Activated B cell treated with CpG ODN at 0.5 μM for 24 hours (primary cell): ENCODE results near the gene UPF1. TPM values are rescaled to one million over a fixed set of nuclear protein-coding genes. Genes with fewer than 3 reads are reported as not detected.

Experiments used
- ATAC-seq: fragments of 200-7000 bp; cut with Tn5 transposase; one replicate; pipeline ENCODE4 v1.10.0; 2021; ENCODE audit warnings: low read depth, mild to moderate bottlenecking, moderate library complexity
- CTCF ChIA-PET: fragments of 350-600 bp; sonication (Branson Sonifier 250); formaldehyde crosslinking; loops from one replicate; lab custom pipeline; 2021; ENCODE audit warnings: antibody characterized with exemption; lab: Charles Lee
- POLR2A ChIA-PET: fragments of 350-600 bp; sonication (Branson Sonifier 250); formaldehyde crosslinking; loops from one replicate; lab custom pipeline; 2021; ENCODE audit warnings: antibody characterized with exemption; lab: Charles Lee
- DNase-seq: peaks from one replicate; pipeline ENCODE4 v3.0.0; 2022
- H3K27ac Mint-ChIP-seq: one replicate; pipeline ENCODE4 v1.8.0; 2020; ENCODE audit warnings: mixed read lengths
- H3K27me3 Mint-ChIP-seq: one replicate; pipeline ENCODE4 v1.8.0; 2021; ENCODE audit warnings: mixed read lengths
- H3K36me3 Mint-ChIP-seq: one replicate; pipeline ENCODE4 v1.8.0; 2021; ENCODE audit warnings: low read depth, mixed read lengths
- H3K4me1 Mint-ChIP-seq: one replicate; pipeline ENCODE4 v1.8.0; 2021; ENCODE audit warnings: mixed read lengths
- H3K4me3 Mint-ChIP-seq: one replicate; pipeline ENCODE4 v1.8.0; 2020; ENCODE audit warnings: mild to moderate bottlenecking, mixed read lengths
- H3K9me3 Mint-ChIP-seq: one replicate; pipeline ENCODE4 v1.8.0; 2020; ENCODE audit warnings: mixed read lengths
- CTCF ChIP-seq: fragments of 200-600 bp; IDR thresholded peaks from one replicate; pipeline ENCODE4 v1.8.0; 2022; ENCODE audit warnings: antibody characterized with exemption, mild to moderate bottlenecking
- intact Hi-C: fragments of 100-400 bp; cut with micrococcal nuclease; formaldehyde crosslinking; loops from one replicate; pipeline ENCODE4 v1.15.1; 2024
- total RNA-seq: library from RNA; stranded (reverse); gene quantifications from 2 replicates; pipeline ENCODE4 v1.2.3, GENCODE V29; 2022

The UPF1 gene
- total RNA-seq, 1 donor from 2014 or later, result 107 TPM

DNA sequence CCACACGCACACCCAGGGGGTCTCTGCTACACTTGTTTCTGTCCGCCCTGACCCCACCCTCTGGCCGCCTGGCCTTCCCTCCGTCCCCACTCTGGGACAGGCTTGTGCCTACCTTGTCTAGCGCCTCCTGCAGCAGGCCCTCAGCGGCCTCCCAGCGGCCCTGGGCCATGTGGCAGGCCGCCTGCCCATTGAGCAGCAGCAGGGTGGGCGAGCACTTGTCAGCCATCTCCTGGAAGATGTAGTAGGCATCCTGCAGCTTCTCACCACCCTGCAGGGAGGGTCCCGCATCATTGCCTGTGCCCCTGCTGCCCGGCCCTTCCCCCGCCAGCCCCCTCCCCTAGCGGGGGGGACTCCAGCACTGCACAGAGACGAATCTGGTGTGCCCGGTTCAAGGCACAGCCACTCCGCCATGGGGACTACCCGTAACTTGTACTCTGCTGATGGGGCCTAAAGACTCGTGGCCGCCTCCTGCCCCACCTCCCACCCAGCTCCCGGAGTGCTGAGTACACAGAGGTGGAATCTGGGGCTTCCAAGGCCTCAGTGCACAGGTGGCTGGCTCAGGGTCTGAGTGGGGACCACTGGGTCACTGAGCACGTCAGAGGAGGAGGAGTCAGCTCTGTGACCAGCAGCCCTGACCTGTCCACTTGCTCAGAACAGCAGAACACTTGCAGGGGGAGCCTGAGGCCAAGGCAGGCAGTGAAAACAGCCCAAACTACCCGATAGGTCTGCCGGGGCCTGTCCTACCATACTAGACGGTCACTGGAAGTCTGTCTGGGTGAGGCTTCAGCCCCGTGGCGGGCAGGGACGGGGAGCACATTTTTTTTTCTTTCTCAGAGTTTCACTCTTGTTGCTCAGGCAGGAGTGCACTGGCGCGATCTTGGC, 71.6 kb downstream of the UPF1 start:
- H3K27me3 Mint-ChIP-seq, result no peaks in the 10 kb centered on the region
- no peak overlapping the region for H3K4me3 Mint-ChIP-seq
- no peak for ATAC-seq
- TF ChIP-seq CTCF, result no peak
- DNase-seq, result no peak
- intact Hi-C loops, result no loop called here
- ChIA-PET CTCF (no interaction called here), POLR2A (no interaction called here)
- H3K27ac Mint-ChIP-seq, result no peak overlapping the region
- H3K9me3 Mint-ChIP-seq, result no peaks in the 10 kb centered on the region
- no peaks in the 10 kb centered on the region for H3K4me1 Mint-ChIP-seq
- peaks cover 53% of the 10 kb centered on the region for H3K36me3 Mint-ChIP-seq

DNA sequence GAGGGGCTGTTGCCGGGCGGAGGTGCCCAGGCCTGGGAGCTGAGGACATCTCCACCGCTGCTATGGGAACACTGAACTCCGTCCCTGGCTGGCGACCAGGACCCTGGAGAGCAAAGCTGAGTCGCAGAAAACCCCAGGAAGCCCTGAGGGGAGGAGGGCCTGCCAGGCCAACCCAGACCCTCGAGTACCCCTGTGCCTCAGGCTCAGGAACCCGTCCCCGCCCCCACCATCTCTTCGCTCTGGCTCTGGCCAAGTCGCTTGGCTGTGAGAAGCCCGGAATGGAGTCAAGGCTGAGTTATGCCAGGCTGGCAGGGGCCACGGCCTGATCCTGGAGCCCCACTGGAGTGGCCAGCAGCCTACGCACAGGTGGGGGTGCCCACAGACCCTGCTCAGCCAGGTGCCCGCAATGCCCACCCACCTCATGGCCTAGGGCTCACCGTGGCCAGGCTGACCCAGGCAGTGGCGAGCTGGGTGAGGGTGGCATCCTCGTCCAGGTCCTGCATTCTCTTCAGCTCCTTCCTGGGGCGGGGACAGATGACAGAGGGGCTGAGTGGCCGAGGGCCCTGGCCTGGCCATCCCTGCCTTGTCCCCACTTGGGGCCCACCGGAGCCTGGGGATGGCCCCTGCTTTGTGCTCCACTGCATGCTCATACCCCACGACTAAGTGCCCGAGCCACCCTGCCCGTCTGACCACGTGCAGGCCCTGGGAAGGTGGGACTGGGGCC, 72.7 kb downstream of the UPF1 start:
- Mint-ChIP-seq H3K4me3 (no peak overlapping the region), H3K27me3 (no peaks in the 10 kb centered on the region), H3K4me1 (no peaks in the 10 kb centered on the region), H3K27ac (no peak overlapping the region), H3K9me3 (no peaks in the 10 kb centered on the region), H3K36me3 (peaks cover 52% of the 10 kb centered on the region)
- intact Hi-C loops, result no loop called here
- DNase-seq (no peak), ATAC-seq (no peak)
- POLR2A ChIA-PET, result no interaction called here
- TF ChIP-seq CTCF, result no peak
- CTCF ChIA-PET, result no interaction called here

DNA sequence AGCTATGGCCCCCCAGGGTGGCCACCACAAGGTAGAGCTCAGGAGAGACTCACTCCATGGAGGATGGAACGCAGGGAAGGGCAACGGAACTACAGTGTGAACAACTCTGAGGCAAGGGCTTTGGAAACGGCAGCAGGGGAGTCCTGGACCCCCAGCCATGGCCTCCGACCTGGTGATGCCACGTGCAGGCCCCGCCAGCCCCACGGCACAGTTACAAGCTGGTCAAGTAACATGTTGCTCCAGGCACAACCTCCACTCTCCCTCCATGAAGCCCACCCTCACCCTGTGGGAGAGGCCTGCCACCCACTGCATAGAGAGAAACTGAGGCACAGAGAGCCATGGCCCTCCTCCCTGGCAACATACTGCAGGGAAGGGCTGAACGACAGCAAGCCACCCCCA, 73.3 kb downstream of the UPF1 start:
- CTCF ChIA-PET, result no interaction called here
- H3K4me3 Mint-ChIP-seq, result no peak overlapping the region
- no peaks in the 10 kb centered on the region for H3K9me3 Mint-ChIP-seq
- POLR2A ChIA-PET, result no interaction called here
- peaks cover 50% of the 10 kb centered on the region for H3K36me3 Mint-ChIP-seq
- intact Hi-C loops, result no loop called here
- H3K27me3 Mint-ChIP-seq, result no peaks in the 10 kb centered on the region
- no peak for ATAC-seq
- DNase-seq, result no peak
- no peak overlapping the region for H3K27ac Mint-ChIP-seq
- TF ChIP-seq CTCF, result no peak
- H3K4me1 Mint-ChIP-seq, result no peaks in the 10 kb centered on the region

DNA sequence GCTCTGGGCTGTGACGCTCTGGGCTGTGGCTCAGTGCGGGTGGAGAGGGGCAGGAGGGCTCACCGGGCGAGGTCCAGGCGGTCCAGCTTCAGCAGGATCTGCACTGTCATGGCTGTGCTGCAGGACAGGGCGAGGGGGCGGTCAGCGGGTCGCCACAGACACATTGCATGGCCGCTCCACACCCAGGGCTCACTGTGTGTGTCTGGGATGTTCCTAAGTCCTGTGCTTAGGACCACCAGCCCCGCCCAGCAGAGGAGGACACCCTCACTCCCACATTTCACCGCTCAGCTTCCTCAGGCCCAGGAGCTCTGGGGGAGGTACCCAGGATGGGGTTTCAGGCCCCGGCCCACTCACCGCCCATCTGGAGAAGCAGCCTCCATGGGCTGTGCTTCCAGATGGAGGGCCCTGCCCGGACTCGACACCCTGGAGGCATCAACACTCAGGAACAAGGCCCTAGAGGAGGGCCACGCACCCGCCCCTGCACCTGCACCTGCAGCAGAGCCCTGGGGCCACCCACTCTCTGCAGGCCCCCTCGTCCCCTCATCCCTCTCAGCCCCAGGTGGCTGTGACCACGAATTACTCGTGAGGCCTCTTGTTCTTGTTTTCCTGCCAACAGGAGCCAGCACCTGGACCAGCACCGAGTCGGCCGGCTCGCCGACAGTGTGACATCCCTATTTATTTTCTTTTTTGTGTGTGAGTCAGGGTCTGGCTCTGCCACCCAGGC, 73.9 kb downstream of the UPF1 start:
- DNase-seq (no peak), ATAC-seq (no peak)
- ChIA-PET CTCF (no interaction called here), POLR2A (interaction anchor here (1.6 kb wide), 1 partner anchor 14 kb away, joined by 4 read pairs; the partner anchor contains the start of genes COPE and DDX49)
- peaks cover 51% of the 10 kb centered on the region for H3K36me3 Mint-ChIP-seq
- H3K27me3 Mint-ChIP-seq, result no peaks in the 10 kb centered on the region
- no peaks in the 10 kb centered on the region for H3K4me1 Mint-ChIP-seq
- H3K9me3 Mint-ChIP-seq, result no peaks in the 10 kb centered on the region
- no peak for TF ChIP-seq CTCF
- H3K27ac Mint-ChIP-seq, result no peak overlapping the region
- no peak overlapping the region for H3K4me3 Mint-ChIP-seq
- intact Hi-C loops, result no loop called here
